Measurements from ENCODE around the gene ARFGAP1. TPM values are rescaled to one million over a fixed set of nuclear protein-coding genes. Genes with fewer than 3 reads are reported as not detected.

Gene ARFGAP1
- total RNA-seq, result 81.6 TPM

DNA sequence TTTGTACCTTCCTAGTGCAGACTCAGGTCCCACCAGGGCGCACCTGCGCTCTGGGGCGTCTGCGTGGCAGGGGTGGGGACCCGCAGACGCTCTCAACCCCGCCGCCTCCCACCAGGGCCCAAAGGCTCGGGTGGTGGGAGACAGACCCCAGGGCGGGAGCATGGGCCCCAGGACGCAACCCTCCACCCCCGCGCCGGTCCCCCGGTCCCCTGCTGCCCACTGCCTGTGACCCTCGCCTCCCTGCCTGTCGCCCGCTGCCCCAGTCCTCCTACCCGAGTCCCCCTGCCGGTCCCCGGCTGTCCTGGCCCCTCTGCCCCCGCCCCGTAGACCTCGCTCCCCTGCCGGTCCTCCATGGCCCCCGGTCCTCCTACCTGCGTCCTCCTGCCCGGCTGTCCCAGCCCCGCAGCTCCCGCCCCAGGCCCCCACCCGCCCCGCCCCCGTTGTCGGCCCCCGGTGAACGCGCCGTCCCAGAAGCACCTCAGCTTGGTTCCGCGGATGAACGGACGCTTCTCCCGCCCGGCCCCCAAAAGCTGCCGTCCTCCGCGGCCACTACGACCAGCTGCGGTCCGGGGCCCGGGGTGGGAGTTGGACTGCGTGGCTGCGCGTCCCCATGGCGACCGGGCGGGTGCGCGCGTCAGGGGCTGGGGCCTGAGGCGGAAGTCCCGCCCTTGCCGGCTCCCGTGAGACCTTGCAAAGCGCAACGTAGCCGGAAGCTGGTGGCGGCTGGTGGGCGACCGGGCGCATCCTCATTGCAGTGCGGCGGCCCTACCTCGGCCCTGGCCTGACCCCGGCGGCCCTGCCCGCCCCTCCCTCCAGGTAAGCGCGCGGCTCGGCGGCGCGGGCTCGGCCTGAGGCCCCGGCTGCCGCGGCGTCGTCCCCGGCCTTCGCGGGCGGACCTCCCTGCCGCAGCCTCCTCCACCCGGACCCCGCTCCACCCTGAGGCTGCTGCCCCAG, at the start of gene ARFGAP1:
ARFGAP1 (plus strand) TSS at position 709 of the 954 bp plus-strand sequence. CDS start 2,768 bp downstream, outside the sequence.
- DNase-seq (ENCODE audit: low spot score) (peak; percentile 96), ATAC-seq (peak; percentile 97)
- intact Hi-C loops (cut with DNase I), result no loop called here

DNA sequence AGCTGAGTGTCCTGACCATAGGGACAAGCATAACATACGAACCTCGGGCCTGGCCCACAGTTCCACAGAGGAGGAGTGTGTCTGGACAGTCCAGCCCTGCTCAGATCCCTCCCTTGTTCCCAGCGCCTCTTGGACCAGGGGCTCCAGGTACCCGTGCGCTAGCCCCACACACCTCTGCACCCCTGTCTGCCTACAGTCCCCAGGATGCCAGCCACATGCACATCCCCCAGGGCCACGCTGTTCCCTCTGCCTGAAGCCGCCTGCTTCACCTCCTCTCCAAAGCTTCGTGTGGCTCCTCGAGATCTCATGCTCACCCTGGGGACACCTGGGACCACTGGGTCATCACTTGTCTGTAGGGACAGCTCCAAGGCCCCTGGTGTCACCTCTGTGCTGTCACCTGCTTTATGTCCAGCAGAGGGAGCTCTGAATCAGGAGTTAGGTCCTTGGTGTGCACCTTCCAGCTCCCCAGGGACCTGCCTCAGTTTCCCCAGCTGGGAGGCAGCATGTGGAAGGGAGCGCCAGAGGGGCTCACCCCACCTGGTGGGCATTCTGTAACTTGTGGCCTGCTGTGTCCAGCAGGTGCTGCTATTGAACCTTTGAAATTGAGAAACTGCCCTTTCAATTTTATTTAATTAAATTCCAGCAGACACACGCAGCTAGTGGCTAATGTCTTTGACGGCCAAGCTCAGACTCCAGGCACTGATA, 49.3 kb upstream of the ARFGAP1 start:
- intact Hi-C loops (cut with DNase I), result no loop called here
- DNase-seq (ENCODE audit: low spot score) (no peak), ATAC-seq (no peak)

DNA sequence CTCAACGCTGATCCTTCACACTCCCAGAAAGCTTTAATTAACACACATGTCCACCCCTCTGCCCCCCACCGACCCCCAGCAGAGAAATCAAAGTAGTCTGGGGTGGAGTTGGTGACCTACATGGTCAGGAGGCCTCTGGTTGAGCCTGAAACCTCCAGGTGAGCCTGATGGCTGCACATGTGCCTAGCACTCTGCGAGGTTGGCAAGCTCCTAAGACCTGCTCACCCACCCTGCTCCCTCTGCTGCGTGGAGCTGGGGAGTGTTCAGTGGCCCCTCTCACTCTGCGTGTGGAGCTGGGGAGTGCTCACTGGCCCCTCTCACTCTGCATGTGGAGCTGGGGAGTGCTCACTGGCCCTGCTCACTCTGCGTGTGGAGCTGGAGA, 48.8 kb upstream of the ARFGAP1 start:
- intact Hi-C loops (cut with DNase I), result no loop called here
- ATAC-seq, result no peak

DNA sequence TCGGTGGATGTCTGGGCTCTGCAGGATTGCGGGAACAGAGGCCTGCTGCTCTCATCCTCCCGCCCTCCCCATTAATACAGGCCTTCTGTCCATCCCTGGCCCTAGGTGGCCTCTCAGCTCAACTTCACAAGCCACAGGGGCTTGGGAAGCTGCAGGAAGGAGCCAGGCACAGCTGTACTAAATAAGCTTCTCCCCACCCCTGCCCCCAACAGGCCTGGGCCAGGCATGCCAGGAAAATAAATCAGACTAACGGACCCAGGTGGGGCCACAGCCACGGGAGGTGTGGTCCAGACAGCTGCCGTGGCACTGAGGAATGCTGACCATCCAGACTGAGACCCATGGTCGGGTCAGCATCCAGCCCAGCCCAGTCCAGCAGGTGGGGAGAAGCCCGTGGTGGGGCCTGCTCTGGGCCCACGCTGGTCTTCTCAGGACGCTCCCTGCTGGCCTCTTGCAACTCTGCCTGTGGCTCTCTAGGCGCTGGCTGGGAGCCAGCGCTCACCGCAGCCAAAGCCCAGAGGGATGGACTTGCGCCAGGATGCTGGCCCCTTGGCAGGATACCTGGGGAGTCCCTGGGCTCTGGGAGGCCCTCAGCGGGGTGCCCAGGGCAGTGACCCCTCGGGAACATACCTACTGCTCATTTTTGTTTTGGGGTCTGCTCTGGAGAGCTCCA, 48.1 kb upstream of the ARFGAP1 start:
- ATAC-seq (peak; percentile 65), DNase-seq (ENCODE audit: low spot score) (no peak)
- intact Hi-C loops (cut with DNase I), result no loop called here

More for the DNA sequence above, 48.8 kb upstream of the ARFGAP1 start:
- DNase-seq (ENCODE audit: low spot score), result no peak

DNA sequence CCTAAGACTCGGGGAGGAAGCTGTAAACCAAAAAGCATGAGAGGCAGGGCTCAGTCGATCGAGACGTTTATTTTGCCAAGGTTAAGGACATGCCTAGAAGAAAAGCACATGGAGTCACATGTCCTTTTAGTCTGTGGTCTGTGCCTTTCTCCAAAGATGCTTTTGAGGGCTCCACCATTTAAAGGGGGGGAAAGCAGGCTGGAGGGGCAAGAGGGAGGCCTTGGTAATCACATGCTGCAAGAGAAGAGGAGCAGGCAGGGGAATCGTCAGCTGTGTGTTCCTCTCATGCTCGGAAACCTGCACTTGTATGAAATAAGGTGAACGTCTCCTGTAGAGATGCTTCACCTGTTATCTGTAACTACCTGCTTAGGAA, 47.5 kb upstream of the ARFGAP1 start:
- DNase-seq (ENCODE audit: low spot score) (no peak), ATAC-seq (no peak)
- intact Hi-C loops (cut with DNase I), result no loop called here

DNA sequence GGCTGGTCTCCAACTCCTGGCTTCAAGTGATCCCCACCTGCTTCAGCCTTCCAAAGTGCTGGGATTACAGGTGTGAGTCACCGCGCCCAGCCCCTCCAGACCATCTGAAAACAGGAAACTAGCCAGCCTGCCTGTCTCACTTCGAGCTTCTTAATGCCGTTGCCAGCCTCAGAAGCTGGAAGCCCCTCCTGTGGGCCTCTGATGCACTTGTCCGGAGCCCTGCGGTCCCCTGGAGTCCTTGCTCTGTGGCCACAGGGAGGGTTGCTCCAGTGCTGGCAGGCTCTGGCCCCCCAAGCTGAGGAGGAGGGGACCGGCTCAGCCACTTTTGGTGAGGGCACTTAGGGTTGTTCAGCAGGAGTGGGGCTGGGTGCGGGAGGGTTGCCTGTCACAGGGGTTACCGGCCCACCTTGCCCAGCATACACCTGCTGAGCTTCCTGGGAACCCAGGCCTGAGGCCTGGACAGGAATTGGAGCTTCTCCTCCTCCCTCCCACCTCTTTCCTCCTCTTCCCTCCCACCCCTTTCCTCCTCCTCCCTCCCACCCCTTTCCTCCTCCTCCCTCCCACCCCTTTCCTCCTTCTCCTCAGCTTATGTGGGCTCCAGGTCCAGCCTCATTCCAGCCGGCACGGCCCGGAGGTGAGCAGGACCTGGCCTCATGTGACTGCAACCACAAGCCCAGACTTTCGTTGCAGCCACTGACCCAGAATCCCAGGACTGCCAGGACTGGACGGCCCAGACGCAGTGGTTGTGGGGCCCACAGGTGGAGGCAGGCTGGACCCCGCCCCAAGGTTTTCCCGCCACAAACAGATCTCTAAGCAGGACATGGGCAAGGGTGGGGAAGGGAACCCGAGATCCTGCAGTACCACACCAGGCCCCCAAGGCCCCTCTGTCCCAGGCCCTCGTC, 46.3 kb upstream of the ARFGAP1 start:
- no peak for DNase-seq (ENCODE audit: low spot score)
- intact Hi-C loops (cut with DNase I), result no loop called here
- no peak for ATAC-seq

DNA sequence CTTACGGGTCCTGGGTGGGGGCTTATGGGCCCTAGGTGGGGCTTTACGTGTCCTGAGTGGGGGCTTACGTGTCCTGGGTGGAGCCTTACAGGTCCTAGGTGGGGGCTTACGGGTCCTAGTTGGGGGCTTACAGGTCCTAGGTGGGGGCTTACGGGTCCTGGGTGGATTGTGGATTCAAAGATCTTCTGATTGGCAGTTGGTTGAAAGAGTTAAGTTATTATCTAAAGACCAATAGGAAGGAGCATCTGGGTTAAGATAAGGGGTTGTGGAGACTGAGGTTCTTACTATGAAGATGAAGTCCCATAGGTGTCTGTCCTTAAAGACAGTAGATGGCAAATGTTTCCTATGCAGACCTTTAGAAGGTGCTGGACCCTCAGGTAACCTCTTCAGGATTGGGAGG, 45.4 kb upstream of the ARFGAP1 start:
- DNase-seq (ENCODE audit: low spot score) (no peak), ATAC-seq (no peak)
- intact Hi-C loops (cut with DNase I), result no loop called here

DNA sequence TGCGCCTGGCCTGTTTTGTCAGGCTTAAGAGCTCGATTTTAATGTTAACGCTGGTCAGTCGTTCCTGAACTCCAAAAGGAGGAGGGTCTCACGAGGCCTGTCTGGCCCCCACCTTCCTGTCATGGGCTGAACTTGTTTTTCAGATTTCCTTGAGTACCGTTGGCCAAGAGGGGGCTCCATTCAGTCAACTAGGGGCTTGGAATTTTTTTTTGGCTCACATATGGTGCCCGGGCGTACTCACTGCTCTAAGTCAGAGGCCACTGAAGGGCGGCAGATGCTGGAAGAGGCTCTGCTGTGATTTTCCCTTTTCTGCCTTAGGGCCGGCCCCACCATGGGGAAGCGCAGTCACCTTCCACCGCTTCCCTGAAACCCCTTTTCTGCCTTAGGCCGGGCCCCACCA, 43.8 kb upstream of the ARFGAP1 start:
- ATAC-seq, result no peak
- intact Hi-C loops (cut with DNase I), result no loop called here
- no peak for DNase-seq (ENCODE audit: low spot score)

DNA sequence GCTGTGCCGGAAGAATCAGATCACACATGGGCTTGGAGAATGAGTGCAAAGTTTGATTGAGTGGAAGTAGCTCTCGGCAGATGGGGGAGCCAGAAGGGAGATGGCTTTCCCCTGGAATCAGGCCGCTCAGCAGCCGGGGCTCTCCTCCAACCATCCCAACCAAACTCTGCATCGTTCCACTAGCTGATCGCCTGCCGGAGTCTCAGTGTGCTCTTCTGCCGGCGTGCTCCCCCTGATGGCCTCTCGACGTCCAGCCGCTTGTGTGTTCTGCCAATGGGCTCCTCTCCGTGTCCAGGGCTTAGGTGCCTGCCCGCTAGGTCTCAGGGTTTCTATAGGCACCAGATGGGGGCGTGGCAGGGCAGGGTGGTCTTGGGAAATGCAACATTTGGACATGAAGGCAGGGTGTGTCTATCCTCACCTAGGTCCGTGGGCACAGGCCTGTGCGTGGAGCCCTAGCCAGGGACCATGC, 41.8 kb upstream of the ARFGAP1 start:
- DNase-seq (ENCODE audit: low spot score) (peak; percentile 77), ATAC-seq (peak; percentile 84)
- intact Hi-C loops (cut with DNase I), result no loop called here

DNA sequence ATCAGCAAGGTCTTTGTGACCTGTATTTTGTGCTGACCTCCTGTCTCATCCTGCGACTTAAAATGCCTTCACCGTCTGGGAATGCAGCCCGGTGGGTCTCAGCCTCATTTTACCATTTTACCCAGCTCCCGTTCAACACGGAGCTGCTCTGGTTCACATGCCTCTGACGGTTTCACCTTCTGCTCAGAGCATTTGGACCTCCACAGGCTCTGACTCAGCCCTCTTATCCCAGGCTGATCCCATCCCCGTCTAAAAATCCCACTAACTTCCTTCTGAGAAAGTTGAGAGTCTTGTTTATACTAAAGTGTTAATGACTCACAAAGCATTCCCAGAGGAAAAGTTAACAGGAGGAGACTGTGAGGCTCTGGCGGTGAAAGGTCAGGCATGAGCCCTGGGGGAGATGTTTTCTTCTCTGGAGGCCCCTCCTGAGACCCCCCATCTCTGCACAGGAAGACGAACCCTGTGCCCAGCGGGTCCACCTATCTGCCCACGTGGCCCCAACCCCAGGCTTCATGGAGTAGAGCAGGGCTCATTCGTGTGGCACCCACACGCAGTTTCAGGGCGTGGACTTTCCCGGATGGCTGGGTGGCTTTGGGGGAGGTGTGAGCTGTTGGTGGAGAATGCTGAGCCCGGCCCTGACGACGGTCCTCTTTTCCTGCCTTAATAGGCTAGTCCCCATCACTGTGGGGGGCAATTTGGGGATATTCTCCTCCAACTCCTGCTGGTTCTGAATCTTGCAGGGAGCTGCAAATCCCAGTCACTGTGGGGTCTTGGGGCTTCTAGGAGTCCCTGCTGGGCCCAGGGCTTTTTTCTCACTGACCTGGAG, 40.2 kb upstream of the ARFGAP1 start:
- ATAC-seq, result no peak
- intact Hi-C loops (cut with DNase I), result no loop called here

DNA sequence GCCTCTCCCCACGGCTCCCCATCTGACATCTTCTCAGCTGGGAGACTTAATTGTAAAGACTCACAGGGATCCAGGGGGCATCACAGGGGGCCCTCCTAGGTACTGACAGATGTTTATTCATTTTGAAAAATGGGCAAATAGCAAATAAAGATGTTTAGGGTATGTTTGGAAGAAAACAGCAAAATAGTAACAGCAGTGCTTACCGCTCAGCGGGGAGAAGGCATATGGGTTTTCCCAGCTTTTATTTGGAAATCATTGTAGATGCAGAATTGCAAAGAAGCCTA, 39.6 kb upstream of the ARFGAP1 start:
- intact Hi-C loops (cut with DNase I), result no loop called here
- ATAC-seq (no peak), DNase-seq (ENCODE audit: low spot score) (no peak)

More for the DNA sequence above, 40.2 kb upstream of the ARFGAP1 start:
- DNase-seq (ENCODE audit: low spot score), result no peak

DNA sequence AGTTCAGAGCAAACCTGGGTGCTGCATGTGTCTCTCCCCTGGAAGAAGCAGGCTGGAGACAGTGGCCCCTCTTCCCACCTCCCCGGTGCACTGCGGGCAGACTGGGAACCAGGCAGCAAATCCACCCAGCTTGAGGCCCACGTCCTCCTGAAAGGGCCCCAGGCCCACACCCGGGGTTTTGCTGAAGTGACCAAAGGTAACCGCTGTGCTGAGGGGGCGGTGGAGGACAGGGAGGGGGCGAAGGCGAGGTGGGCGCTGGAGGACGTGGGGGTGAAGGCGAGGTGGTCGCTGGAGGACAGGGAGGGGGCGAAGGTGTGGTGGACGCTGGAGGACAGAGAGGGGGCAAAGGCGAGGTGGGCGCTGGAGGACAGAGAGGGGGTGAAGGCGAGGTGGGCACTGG, 38.7 kb upstream of the ARFGAP1 start:
- DNase-seq (ENCODE audit: low spot score) (no peak), ATAC-seq (no peak)
- intact Hi-C loops (cut with DNase I), result no loop called here

DNA sequence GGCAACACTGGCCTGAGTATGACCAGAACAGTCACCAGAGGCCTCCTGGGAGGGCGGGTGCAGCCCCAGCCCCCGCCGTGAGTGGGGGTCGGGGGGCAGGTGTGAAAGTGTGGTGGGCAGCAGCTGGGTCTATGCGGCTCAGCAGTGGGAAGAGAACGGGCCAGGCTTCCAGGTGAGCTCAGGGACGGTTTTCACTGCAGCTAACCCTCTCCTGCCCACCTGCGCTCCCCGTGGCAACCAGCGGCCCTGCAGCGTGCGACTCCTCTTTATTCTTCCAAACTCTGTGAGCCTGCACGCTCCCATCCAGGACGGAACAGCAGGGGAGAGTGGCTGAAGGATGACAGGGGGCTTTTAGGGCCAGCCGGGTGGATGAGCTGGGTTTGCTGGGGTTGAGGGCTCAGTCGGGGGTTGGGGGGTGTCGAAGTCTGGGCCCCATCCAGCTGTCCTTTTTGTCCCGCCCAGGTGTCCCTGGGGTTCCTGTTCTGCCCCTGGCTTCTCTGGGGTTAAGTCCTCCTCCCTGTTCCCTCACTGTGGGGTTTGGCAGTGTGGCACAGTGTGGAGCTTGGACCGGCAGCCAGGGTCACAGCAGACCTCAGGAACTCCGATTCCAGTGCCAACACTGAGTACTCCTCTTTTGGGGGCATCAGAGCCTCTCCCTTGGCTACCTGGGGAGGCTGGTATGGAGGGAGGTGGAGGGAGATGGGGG, 37.8 kb upstream of the ARFGAP1 start:
- ATAC-seq, result no peak
- DNase-seq (ENCODE audit: low spot score), result no peak
- intact Hi-C loops (cut with DNase I), result no loop called here

DNA sequence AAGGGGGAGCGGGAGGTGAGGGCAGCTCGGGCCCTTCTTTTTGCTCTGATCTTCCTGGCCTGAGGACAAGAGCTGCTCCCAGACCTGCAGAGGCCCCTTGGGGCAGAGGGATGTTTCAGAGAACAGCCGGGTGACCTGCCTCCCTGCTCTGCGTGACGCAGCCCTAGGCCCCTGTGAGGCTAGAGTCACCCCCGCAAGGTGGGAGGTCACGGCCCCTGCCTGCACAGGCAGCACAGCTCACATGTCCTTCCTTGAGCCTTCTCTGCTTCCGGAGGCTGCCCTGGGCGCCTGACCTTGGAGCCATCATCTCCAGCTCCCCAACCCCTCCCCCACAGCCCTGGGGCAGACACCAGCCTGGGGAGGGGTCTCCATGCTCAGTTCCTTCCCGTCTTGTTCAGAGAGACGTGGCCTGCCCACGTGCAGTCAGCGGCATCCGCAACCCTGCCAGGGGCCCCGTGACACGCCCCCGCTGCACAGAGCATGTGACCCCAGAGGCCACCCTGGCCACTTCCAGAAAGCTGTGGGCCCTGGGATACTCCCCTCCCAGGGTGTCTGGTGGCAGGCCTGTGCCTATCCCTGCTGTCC, 37.1 kb upstream of the ARFGAP1 start, which contains the start of gene BIRC7:
BIRC7 (plus strand) TSS at position 507 of the 585 bp plus-strand sequence. CDS start 192 bp downstream, outside the sequence.
- peak; percentile 76 for DNase-seq (ENCODE audit: low spot score)
- peak; percentile 25 for ATAC-seq
- intact Hi-C loops (cut with DNase I), result no loop called here

DNA sequence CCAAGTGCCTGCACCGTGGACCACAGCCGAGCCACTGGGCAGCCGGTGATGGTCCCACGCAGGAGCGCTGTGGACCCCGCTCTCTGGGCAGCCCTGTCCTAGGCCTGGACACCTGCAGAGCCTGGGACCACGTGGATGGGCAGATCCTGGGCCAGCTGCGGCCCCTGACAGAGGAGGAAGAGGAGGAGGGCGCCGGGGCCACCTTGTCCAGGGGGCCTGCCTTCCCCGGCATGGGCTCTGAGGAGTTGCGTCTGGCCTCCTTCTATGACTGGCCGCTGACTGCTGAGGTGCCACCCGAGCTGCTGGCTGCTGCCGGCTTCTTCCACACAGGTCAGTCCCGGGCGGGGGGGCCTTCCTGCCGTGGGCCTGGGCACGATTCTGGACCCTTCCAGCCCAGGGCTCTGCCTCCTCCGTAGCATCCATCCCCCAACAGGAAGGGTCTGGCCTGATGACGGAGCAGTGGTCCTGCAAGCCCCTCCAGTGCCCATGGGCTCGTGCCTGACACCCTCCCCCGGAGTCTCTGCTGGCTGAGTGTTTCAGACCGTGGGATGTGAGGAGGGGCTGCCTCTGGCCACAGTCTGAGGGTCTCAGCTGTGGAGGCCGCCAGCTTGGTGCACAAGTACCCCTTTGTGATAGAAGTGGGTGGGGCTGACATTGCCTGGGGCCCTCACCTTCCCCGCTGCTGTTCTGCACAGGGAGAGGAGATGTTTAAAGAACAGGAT, 36.3 kb upstream of the ARFGAP1 start:
- intact Hi-C loops (cut with DNase I), result no loop called here
- no peak for ATAC-seq
- DNase-seq (ENCODE audit: low spot score), result no peak

DNA sequence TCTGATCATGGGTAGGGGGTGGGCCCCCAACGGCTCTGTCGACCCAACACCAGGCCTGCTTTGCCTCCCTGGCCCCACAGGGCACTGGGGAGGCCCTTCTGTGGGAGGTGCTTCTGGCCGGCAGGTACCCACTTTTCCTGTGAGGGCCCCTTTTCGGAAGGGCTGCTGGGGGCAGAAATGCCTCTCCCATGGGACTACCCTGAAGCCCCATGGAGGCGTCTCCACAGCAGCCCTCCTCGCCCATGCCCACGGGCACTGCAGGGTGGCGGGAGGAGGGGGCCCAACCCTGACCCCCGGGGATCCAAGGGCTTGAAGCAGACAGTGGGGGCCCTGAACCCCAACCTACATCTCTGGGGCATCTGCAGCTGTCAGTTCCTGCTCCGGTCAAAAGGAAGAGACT, 34.6 kb upstream of the ARFGAP1 start:
- ATAC-seq (no peak), DNase-seq (ENCODE audit: low spot score) (no peak)
- intact Hi-C loops (cut with DNase I), result no loop called here

Data from sciatic nerve (tissue), 2 donors.